ENCODE data around the gene PLA2G5. TPM values are rescaled to one million over a fixed set of nuclear protein-coding genes. Genes with fewer than 3 reads are reported as not detected.
"Not testable (repeated sequence)": the region's sequence is repeated elsewhere in the genome, so short reads cannot be mapped to it uniquely, and the experiment has no call there.

The PLA2G5 gene
- total RNA-seq, 1 experiment from 2014 or later = not detected

DNA sequence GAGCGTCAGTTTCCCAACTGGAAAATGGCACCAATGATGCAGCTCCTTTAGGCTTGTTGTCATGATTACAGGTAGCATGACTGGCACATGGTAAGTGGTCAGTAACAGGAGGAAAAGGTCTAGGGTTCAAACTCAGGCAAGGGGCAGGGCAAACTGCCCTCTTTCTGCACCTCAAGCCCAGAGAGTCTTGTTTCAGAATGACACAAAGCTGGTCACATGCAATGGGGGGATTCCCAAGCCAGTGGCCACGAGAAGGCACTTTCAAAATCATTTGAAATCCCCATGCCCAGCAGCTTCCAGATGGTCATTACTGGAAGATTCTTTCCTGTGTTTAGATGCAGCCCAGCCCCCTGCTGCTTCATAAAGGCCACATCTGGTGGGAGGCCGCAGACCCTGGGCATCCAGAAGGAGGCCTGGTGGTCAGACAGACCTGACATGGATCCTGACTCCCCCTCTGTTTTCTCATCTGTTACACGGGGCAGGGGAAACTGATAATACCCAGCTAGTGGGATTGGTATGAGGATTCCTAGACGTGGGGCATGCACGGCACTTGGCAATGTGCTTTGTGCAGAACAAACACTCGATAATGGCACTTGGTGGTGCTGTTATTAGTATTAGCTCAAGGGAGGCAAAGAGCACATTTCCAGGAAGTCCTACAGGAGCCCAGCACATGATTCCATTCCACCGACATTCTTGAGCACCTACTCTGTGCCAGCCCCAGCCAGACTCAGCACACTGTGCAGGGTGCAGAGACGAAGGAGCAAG lies 56.2 kb downstream of the PLA2G5 start:
- DNase-seq (no peak), ATAC-seq (no peak)
- BruUV-seq (replicated peaks) = no TSS peak
- Histone ChIP-seq H3K4me2 (ENCODE audit: low read length) (no peak overlapping the region), H3K27ac (ENCODE audit: low read length) (no peak overlapping the region), H3K4me1 (ENCODE audit: insufficient read depth, low read length) (peaks cover 13% of the 10 kb centered on the region), H3K9ac (ENCODE audit: low read length) (no peak overlapping the region), H3K4me3 (ENCODE audit: low read length) (no peak overlapping the region), H3K9me2 (replicated peaks; ENCODE audit: low read length) (no peaks in the 10 kb centered on the region), H4K20me1 (ENCODE audit: low read length) (no peaks in the 10 kb centered on the region), H2AFZ (ENCODE audit: low read length) (no peak overlapping the region), H3K9me3 (ENCODE audit: low read length) (no peaks in the 10 kb centered on the region), H3F3A (ENCODE audit: low read length, unreplicated experiment) (no peaks in the 10 kb centered on the region), H3K79me2 (ENCODE audit: low read length) (no peaks in the 10 kb centered on the region), H3K36me3 (ENCODE audit: low read depth, low read length) (no peaks in the 10 kb centered on the region), H3K27me3 (ENCODE audit: low read length) (peaks cover 6% of the 10 kb centered on the region; the same call in 1 of the 2 replicates)
- ChIA-PET CTCF (no interaction called here), POLR2A (ENCODE audit: unreplicated experiment) (no interaction called here)
- TF ChIP-seq CTCF (conservative IDR thresholded peaks at IDR 0.05; ENCODE audit: low read depth, low read length) (no peak), EZH2phosphoT487 (IDR thresholded peaks at IDR 0.05; ENCODE audit: borderline replicate concordance, low read length) (no peak), EZH2 (IDR thresholded peaks at IDR 0.05; ENCODE audit: low read length, unreplicated experiment) (no peak)
- intact Hi-C loops (cut with micrococcal nuclease) = no loop called here

GRCh38 chr1:20126806-20127440 lies 56.9 kb downstream of the PLA2G5 start:
- Histone ChIP-seq H3K36me3 (ENCODE audit: low read depth, low read length) (no peaks in the 10 kb centered on the region), H3K27ac (ENCODE audit: low read length) (no peak overlapping the region), H4K20me1 (ENCODE audit: low read length) (no peaks in the 10 kb centered on the region), H3K27me3 (ENCODE audit: low read length) (peaks cover under 1% of the 10 kb centered on the region; the same call in 1 of the 2 replicates), H3K9me3 (ENCODE audit: low read length) (no peaks in the 10 kb centered on the region), H3K4me1 (ENCODE audit: insufficient read depth, low read length) (peaks cover 13% of the 10 kb centered on the region), H3K9ac (ENCODE audit: low read length) (no peak overlapping the region), H2AFZ (ENCODE audit: low read length) (no peak overlapping the region), H3K9me2 (replicated peaks; ENCODE audit: low read length) (no peaks in the 10 kb centered on the region), H3K4me2 (ENCODE audit: low read length) (no peak overlapping the region), H3K79me2 (ENCODE audit: low read length) (no peaks in the 10 kb centered on the region), H3F3A (ENCODE audit: low read length, unreplicated experiment) (no peaks in the 10 kb centered on the region), H3K4me3 (ENCODE audit: low read length) (no peak overlapping the region)
- no peak for ATAC-seq
- CTCF ChIA-PET = no interaction called here
- BruUV-seq (replicated peaks) = no TSS peak
- intact Hi-C loops (cut with micrococcal nuclease) = no loop called here
- DNase-seq = no peak
- POLR2A ChIA-PET (ENCODE audit: unreplicated experiment) = no interaction called here
- no peak for TF ChIP-seq CTCF (conservative IDR thresholded peaks at IDR 0.05; ENCODE audit: low read depth, low read length)
- TF ChIP-seq EZH2 (IDR thresholded peaks at IDR 0.05; ENCODE audit: low read length, unreplicated experiment) = no peak
- TF ChIP-seq EZH2phosphoT487 (IDR thresholded peaks at IDR 0.05; ENCODE audit: borderline replicate concordance, low read length) = no peak

- H3F3A ChIP-seq (ENCODE audit: low read length, unreplicated experiment); intact Hi-C loops (cut with micrococcal nuclease); H3K79me2 ChIP-seq (ENCODE audit: low read length); POLR2A ChIA-PET (ENCODE audit: unreplicated experiment); H3K36me3 ChIP-seq (ENCODE audit: low read depth, low read length); H3K9me2 ChIP-seq (replicated peaks; ENCODE audit: low read length); H3K4me2 ChIP-seq (ENCODE audit: low read length); ATAC-seq; DNase-seq; H3K27ac ChIP-seq (ENCODE audit: low read length); CTCF ChIA-PET; H3K9me3 ChIP-seq (ENCODE audit: low read length); H4K20me1 ChIP-seq (ENCODE audit: low read length); H3K9ac ChIP-seq (ENCODE audit: low read length); H3K4me3 ChIP-seq (ENCODE audit: low read length); BruUV-seq (replicated peaks); H3K4me1 ChIP-seq (ENCODE audit: insufficient read depth, low read length); H2AFZ ChIP-seq (ENCODE audit: low read length); H3K27me3 ChIP-seq (ENCODE audit: low read length): not testable (repeated sequence)
Observed at GRCh38 chr1:20130518-20130917, 60.5 kb downstream of the PLA2G5 start.
